Effector memory CD8-positive, alpha-beta T cell (primary cell): ENCODE results near the gene RAMACL.
"Not testable (repeated sequence)": the region's sequence is repeated elsewhere in the genome, so short reads cannot be mapped to it uniquely, and the experiment has no call there.

ENCODE experiments used
- ATAC-seq: fragments of 150-1000 bp; cut with Tn5 transposase; replicated peaks from 2 replicates; pipeline ENCODE4 v1.10.0; 2021; ENCODE audit warnings: mild to moderate bottlenecking, moderate library complexity
- DNase-seq, 3 experiments: peaks; one replicate each; pipeline ENCODE4 v3.0.0; 2021
- H3K27ac Mint-ChIP-seq, 2 donors: one replicate each; pipeline ENCODE4 v1.8.0; 2022; ENCODE audit warnings: mild to moderate bottlenecking in 2 of 2, mixed read lengths in 2 of 2, moderate library complexity in 2 of 2
- H3K27me3 Mint-ChIP-seq, 2 donors: one replicate each; pipeline ENCODE4 v1.8.0; 2022; ENCODE audit warnings: mixed read lengths in 2 of 2
- H3K36me3 Mint-ChIP-seq: one replicate; pipeline ENCODE4 v1.8.0; 2022; ENCODE audit warnings: mild to moderate bottlenecking, moderate library complexity, mixed read lengths; ENCODE audit not compliant: insufficient read depth
- H3K4me1 Mint-ChIP-seq, 2 donors: one replicate each; pipeline ENCODE4 v1.8.0; 2022; ENCODE audit warnings: low read depth in 2 of 2, mixed read lengths in 2 of 2
- H3K4me3 Mint-ChIP-seq, 2 donors: one replicate each; pipeline ENCODE4 v1.8.0; 2022; ENCODE audit warnings: mild to moderate bottlenecking in 2 of 2, mixed read lengths in 2 of 2, moderate library complexity in 2 of 2
- H3K9me3 Mint-ChIP-seq, 2 donors: one replicate each; pipeline ENCODE4 v1.8.0; 2022; ENCODE audit warnings: mixed read lengths in 2 of 2

RAMACL gene

DNA sequence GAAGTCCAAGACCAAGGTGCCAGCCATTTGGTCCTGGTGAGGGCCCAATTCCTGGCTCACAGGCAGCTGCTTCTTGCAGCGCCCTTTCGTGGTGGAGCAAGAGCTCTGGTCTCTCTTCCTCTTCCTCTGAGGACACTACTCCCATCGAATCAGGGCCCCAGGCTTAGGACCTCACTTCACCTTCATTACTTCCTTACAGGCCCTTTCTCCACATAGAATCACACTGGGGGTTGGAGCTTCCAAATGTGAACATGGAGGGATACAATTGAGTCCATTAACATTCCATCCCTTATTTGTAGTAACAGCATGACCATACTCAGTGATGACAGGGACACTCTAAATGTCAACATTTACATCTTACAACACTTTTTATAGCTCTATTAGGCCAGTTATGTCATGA, 2.3 kb downstream of the RAMACL start:
- Mint-ChIP-seq H3K9me3 (no peaks in the 10 kb centered on the region), H3K36me3 (peaks cover 5% of the 10 kb centered on the region), H3K27ac (no peak overlapping the region), H3K27me3 (peaks cover 0 to 7% of the 10 kb centered on the region in 2 donors), H3K4me3 (no peak overlapping the region), H3K4me1 (no peaks in the 10 kb centered on the region)
- DNase-seq (no peak), ATAC-seq (no peak)

DNA sequence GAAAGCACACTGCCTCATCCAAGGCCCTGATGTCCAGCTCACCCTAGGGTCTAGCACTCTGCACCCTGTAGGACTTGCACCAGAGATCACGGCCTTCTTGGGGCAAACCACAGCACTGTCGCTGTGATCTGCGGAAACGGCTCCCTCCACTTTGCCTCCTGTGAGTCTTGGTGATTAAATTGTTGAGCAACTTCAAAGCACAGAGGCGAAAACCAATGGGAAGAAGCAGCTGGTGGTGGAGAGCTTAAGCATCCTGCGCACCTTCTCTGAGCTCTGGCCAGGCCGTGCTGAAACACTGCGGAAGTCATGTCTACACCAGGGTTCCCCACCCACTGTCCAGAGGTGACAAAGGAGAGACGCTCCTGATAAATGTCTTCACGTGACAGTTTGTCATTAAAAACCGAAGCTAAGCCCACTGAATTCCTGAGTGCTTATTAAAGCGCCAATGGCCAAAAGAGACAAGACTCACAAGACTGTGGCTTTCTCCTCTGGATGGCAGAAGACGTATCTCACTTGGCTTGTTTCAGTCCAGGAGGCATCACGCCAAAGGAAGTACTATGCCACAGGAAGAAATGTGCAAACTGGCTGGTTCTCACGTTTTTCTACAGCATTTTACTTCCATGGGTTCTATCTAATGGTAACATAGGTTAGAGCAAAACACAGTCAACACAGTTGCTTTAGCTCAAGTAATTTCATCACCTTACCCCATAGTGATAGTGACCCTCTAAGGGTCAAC, 3.1 kb downstream of the RAMACL start:
- Mint-ChIP-seq H3K36me3 (peaks cover 5% of the 10 kb centered on the region), H3K9me3 (no peaks in the 10 kb centered on the region), H3K27me3 (peaks cover 0 to under 1% of the 10 kb centered on the region in 2 donors), H3K4me1 (no peaks in the 10 kb centered on the region), H3K27ac (no peak overlapping the region), H3K4me3 (no peak overlapping the region)
- ATAC-seq (no peak), DNase-seq (no peak)

DNA sequence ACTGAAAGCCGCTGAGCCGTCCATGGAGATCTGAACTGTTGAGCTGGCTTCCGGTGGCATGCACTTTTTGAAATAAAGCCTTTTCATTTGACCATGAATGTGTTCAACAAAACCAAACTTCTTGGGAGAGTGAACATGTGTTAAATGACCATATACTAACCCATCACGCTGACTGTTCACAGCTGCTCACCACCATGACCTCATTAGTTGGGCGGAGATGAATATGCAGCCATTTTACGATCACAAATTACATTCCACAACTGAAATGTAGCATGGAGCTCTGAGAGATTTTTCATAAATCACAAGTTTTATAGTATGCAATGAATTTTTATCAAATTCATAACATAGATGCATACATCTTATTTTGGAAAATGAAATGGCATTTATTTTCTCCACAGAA, 4.2 kb downstream of the RAMACL start:
- no peaks in the 10 kb centered on the region for H3K27me3 Mint-ChIP-seq
- no peak overlapping the region for H3K27ac Mint-ChIP-seq
- ATAC-seq (no peak), DNase-seq (no peak)
- H3K4me3 Mint-ChIP-seq: no peak overlapping the region
- no peaks in the 10 kb centered on the region for H3K9me3 Mint-ChIP-seq
- H3K4me1 Mint-ChIP-seq: no peaks in the 10 kb centered on the region
- H3K36me3 Mint-ChIP-seq: peaks cover 5% of the 10 kb centered on the region

DNA sequence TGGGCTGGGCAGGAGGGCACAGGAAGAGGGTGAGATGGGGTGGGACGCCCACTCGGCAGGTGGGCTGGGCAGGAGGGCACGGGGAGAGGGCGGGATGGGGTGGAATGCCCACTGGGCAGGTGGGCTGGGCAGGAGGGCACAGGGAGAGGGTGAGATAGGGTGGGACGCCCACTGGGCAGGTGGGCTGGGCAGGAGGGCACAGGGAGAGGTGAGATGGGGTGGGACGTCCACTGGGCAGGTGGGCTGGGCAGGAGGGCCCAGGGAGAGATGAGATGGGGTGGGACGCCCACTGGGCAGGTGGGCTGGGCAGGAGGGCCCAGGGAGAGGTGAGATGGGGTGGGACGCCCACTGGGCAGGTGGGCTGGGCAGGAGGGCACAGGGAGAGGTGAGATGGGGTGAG, 4.7 kb downstream of the RAMACL start:
- H3K36me3 Mint-ChIP-seq, H3K9me3 Mint-ChIP-seq, ATAC-seq, H3K4me1 Mint-ChIP-seq, H3K27me3 Mint-ChIP-seq, DNase-seq, H3K4me3 Mint-ChIP-seq, H3K27ac Mint-ChIP-seq: not testable (repeated sequence)

DNA sequence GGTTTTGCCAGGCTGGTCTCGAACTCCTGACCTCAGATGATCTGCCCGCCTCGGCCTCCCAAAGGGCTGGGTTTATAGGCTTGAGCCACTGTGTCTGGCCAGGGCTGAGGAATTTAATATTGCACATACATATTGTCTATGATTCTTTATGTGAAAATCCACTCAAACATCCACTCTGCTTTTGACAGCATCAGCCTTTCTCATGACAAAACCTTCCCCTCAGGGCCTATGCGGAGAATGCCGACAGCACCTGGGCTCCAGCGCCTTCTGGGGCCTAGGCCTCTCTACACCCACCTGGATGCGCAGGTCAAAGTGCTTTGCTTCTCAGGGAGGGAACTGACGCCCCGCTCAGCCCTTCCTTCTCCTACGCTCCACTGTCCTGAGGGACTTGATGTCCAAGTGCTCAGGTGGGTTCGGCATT, 5.4 kb downstream of the RAMACL start:
- peaks cover 2 to 7% of the 10 kb centered on the region in 2 donors for H3K9me3 Mint-ChIP-seq
- no peak overlapping the region for H3K27ac Mint-ChIP-seq
- H3K4me3 Mint-ChIP-seq: no peak overlapping the region
- H3K4me1 Mint-ChIP-seq: no peaks in the 10 kb centered on the region
- no peaks in the 10 kb centered on the region for H3K27me3 Mint-ChIP-seq
- H3K36me3 Mint-ChIP-seq: peaks cover 5% of the 10 kb centered on the region
- ATAC-seq (no peak), DNase-seq (no peak)

DNA sequence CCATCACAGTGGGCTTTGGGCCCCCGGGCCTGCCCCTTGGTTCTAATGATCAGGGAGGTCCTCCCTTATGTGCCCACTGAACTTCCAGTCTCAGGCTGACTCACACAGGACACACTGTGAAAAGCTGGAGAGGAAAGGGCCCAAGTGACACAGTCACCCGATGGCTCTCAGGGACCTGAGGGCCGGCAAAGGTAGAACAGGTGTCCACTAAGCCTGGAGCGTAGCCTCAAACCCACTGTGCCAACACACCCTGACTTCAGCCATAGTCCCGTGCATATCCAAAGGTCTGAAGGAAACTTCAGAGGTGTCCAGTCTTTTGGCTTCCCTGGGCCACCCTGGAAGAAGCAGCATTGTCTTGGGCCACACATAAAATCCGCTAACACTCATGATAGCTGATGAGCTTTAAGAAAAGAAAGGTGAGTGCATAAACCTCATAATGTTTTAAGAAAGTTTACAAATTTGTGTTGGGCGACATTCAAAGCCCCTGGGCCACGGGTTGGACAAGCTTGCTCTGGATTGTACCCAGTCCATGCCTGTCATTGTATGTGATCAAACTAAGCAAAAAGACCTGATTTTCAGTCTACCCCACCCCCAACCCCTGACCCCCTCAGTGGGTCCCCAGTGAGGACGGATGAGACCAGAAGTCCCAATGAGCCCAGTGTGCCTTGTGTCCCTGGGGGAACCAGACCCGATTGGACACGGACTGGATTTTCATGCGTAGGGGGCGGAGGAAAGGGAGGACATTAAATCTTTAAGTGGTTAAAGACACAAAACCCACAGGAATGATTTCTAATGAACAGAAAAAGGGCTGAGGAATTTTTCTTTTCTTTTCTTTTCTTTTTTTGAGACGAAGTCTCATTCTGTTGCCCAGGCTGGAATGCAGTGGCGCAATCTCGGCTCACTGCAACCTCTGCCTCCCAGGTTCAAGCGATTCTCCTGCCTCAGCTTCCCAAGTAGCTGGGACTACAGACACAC, 6.1 kb downstream of the RAMACL start:
- Mint-ChIP-seq H3K27ac (no peak overlapping the region), H3K27me3 (no peaks in the 10 kb centered on the region), H3K9me3 (peaks cover 2 to 10% of the 10 kb centered on the region in 2 donors), H3K4me1 (no peaks in the 10 kb centered on the region), H3K4me3 (no peak overlapping the region), H3K36me3 (peaks cover 5% of the 10 kb centered on the region)
- no peak for DNase-seq
- no peak for ATAC-seq

DNA sequence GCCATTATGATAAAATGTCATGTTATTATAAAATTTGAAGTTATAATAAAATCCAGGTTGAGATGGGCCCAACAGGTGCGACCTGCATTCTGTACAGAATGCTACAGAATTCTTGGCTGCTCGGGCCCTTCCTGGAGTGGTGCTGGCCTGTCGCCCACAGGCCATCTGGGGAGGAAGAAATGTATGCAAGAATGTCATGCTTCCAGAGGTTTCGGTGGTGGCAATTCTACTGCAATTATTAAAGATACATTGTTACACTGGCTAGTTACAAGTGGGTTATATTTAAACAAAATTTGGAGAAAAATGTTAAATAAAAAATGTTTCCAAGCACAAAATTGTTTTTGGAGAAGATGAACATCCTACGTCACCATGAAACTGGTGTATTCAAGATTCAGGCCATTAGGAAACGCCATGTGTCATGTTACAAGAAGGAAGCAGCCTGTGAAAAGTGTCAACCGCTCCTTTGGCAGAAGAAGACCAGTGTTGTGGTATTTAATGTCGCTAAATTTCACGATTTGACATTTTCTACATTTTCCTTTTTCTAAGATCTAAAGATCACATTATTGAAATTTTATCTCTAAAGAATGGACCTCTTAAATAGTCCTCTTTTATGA, 7.1 kb downstream of the RAMACL start:
- Mint-ChIP-seq H3K9me3 (peaks cover 2 to 10% of the 10 kb centered on the region in 2 donors), H3K27me3 (no peaks in the 10 kb centered on the region), H3K27ac (no peak overlapping the region), H3K4me3 (no peak overlapping the region), H3K4me1 (no peaks in the 10 kb centered on the region), H3K36me3 (no peaks in the 10 kb centered on the region)
- DNase-seq (no peak), ATAC-seq (no peak)

DNA sequence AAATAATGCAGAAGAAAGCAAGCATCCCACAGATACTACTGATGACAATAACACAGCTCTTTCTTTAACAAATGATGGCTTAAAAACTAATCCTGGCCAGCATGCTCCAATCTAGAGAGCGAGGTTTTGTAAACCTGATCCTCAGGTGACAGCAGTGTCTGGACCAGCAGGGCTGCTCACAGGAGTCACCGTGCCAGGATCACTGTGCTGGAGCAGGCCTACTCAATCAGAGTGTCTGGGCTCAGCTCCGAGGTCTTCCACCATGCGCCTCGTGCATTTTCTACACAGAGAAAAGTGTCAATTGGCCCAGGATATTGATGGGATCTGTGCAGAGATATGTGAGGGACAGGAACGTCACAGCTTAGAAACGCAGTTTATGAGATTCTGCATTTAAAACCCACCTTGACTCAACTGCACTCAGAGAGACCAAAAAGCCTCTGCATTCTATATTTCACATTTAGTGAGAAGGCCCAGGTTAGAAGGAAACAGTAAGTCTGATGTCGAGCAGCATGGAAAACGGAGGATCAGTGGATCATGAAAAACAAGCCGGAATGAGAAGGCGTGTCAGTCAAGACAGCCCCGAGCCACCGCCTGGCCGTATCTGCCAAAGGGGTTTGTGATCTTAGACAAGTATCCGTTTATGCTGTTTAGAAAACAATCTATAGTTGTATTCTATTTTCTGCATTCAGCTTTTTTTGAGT, 7.8 kb downstream of the RAMACL start:
- H3K36me3 Mint-ChIP-seq: no peaks in the 10 kb centered on the region
- DNase-seq: no peak
- no peak overlapping the region for H3K4me3 Mint-ChIP-seq
- H3K27ac Mint-ChIP-seq: no peak overlapping the region
- no peaks in the 10 kb centered on the region for H3K27me3 Mint-ChIP-seq
- no peaks in the 10 kb centered on the region for H3K4me1 Mint-ChIP-seq
- peaks cover 2 to 10% of the 10 kb centered on the region in 2 donors for H3K9me3 Mint-ChIP-seq
- no peak for ATAC-seq

DNA sequence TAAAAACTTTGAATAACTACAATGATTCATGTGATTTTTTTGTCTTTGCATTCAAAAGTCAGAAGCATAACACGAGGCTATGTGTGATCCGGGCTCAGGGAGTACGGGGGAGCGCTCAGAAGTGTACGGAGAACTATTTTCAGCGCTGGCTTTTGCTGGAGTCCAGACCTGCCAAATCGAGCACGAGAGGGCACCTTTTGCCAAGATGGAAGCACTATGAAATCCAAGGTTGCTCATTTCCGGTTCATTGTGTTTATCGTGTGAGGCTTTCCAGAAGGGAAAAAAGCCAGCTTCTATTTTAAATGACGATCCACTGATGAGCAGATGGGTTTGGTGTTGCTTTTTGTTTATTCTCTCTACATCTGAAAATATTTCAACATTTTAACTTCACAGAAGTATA, 11.3 kb downstream of the RAMACL start:
- Mint-ChIP-seq H3K4me1 (peaks cover 0 to 5% of the 10 kb centered on the region in 2 donors), H3K9me3 (peaks cover 2 to 10% of the 10 kb centered on the region in 2 donors), H3K4me3 (no peak overlapping the region), H3K27ac (no peak overlapping the region), H3K36me3 (no peaks in the 10 kb centered on the region), H3K27me3 (peaks cover 5 to 9% of the 10 kb centered on the region in 2 donors)
- no peak for ATAC-seq
- no peak for DNase-seq

DNA sequence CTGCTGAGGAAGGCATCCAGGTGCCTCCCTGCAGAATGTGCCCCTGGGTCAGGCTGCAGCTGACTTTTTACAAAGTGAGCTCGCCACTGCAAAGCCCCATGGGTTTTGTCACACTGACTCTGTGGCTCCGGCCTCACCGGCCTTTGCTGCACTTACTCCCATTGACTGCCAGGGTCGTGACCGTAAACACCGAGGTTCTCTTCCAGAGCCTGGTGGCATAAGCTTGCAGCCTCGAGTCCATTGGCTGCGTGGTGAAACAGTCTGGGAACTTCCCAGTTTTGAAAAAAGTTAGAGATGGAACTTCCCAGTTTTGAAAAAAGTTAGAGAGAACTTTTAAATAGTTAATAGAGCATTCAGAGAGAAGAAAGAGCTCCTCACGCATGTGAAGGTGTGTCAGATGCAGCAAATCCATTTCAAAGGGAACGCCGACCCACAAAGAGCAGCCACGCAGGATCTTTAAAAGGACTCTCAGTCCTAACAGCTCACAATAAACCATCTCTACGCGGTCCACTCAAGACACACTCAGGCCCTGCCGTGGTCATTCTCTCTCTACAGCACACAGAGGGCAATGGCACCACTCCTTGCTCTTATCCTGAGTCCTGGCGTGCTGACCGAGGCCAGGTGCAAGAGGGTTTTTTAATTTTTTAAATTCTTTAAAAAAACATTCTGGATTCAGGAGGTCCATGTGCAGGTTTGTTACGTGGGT, 12.8 kb downstream of the RAMACL start:
- peaks cover 5 to 9% of the 10 kb centered on the region in 2 donors for H3K27me3 Mint-ChIP-seq
- peaks cover 2 to 10% of the 10 kb centered on the region in 2 donors for H3K9me3 Mint-ChIP-seq
- no peak overlapping the region for H3K4me3 Mint-ChIP-seq
- no peak for DNase-seq
- H3K4me1 Mint-ChIP-seq: peaks cover 0 to 5% of the 10 kb centered on the region in 2 donors
- H3K36me3 Mint-ChIP-seq: peaks cover 3% of the 10 kb centered on the region
- H3K27ac Mint-ChIP-seq: no peak overlapping the region
- no peak for ATAC-seq

DNA sequence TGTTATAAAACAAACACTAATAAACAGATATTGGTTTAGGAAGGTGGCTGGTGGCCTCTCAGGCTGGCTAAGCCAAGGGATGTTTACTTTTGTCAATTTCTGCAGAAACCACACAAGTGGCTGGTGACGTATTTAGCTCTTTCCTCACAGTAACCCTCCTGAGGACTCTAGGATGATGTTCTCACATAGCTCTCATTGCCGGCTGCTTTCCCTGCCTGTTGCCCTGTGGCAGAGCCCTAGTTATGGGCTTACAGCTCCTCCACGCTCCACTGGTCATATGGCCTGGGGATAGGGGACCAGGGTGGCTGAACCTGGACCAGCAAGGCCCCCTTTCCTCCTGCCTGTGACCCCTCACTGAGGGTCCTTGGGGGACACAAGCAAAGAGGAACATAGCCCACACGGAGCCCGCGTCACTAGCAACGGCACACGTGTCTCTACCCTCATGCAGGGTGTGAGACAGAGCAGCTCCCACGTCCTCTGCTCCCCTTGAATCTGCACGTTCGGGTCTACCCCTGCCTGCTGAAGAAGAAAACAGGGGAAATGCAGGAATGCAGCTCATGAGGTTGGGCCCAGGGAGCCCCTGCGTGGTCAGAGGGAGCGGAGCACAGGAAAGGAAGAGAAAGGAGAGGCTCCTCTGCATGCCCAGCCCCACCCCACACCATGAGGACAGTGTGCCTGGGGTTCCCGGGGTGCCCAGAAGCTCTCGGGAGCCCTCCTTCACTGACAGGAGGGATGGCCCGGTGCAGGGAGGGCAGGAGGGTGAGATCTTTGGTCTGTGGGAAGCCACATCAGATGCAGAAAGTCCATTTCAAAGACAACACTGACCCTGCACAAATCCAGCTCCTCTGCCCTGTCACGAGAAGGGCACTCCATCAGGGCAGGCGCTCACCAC, 13.9 kb downstream of the RAMACL start:
- Mint-ChIP-seq H3K36me3 (peaks cover 3% of the 10 kb centered on the region), H3K4me1 (peaks cover 0 to 5% of the 10 kb centered on the region in 2 donors), H3K27me3 (peaks cover 5 to 9% of the 10 kb centered on the region in 2 donors), H3K9me3 (peaks cover 2 to 10% of the 10 kb centered on the region in 2 donors), H3K27ac (peak overlapping the region; percentile 68 to 90), H3K4me3 (no peak overlapping the region)
- peak; percentile 49 for ATAC-seq
- no peak for DNase-seq
